Measurements from ENCODE around the gene NELFB. TPM values are rescaled to one million over a fixed set of nuclear protein-coding genes. Genes with fewer than 3 reads are reported as not detected.
"Not testable (repeated sequence)": the region's sequence is repeated elsewhere in the genome, so short reads cannot be mapped to it uniquely, and the experiment has no call there.

The NELFB gene
- total RNA-seq, 1 donor, result 47.1 TPM

DNA sequence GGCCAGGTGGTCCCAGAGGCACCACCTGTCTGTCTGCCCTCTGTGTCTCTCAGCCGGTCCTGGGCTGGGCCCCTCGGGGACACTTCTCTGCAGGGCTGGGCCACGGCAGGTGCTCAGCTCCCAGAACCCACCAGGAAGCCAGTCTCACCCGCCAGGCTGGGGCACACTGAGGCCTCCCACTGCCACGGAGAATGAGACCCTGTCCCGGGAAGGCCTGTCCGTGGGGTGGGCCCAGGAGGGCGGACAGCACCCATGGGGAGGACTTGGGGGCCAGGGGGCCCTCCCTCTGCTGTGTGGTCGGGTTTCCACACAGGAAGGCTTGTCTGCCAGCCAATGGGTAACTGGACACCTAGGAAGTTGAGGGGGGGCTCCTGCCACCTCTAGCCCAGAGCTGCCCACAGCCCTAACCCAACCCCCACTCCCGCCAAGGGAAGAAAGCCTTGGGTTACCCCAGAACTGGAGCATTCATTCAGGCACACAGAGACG is 18.1 kb upstream of the NELFB start:
- no peak for TF ChIP-seq CTCF (IDR thresholded peaks at IDR 0.05; ENCODE audit: insufficient read depth, low read depth, low read length)
- no peak for DNase-seq (ENCODE audit: low read depth)
- no peak overlapping the region for H3K4me3 ChIP-seq (ENCODE audit: low read depth, low read length)

DNA sequence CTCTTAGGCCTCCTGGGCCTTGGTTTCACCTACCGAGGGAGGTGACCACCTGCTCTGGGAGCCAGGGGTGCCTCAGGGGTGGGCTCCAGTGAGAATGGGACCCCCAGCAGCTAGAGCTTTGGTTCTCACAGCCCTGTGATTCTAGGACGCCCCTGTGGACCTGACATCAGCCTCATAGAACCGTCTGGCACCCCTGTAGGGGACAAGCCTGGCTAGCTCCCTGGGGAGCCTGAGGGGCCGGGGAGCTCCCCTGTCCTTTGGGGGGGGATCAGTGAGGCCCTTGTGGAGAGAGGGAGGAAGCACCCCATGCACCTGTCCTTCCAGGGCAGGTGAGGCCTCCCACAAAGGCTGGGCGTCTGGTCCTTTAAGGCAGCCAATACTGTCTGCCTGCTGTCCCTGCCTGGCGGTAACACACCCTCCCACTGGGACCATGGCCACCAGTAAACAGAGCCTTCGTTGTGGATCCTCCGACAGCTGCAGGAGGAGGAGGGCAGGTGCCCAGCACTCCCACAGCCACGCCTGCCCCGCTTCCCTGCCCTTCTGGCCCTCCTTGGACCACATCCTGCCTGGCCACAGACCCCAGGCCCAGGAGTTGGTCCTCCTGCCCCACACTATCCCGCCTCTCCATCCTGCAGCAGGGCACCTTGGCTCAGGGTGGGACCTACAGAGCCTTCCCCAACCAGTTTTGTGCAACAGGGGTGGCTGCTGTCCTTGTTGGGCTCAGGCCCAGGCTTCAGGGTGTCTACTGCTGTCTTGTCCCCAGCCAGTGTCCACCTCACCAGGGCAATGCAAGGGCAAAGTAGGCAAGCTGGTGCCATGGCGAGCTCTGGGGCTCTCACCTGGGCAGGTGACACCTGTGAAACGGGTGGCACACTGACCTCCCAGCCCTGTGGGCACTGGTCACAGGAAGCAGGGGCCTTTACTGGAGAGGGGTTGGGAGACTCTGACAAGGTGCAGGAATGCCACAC is 17.1 kb upstream of the NELFB start:
- DNase-seq (ENCODE audit: low read depth), result no peak
- no peak for TF ChIP-seq CTCF (IDR thresholded peaks at IDR 0.05; ENCODE audit: insufficient read depth, low read depth, low read length)
- H3K4me3 ChIP-seq (ENCODE audit: low read depth, low read length), result no peak overlapping the region

GRCh38 chr9:137239541-137240200 is 15.5 kb upstream of the NELFB start:
- not testable (repeated sequence) for DNase-seq (ENCODE audit: low read depth)
- H3K4me3 ChIP-seq (ENCODE audit: low read depth, low read length), result peak overlapping the region; percentile 65

GRCh38 chr9:137240318-137240840 is 14.7 kb upstream of the NELFB start:
- H3K4me3 ChIP-seq (ENCODE audit: low read depth, low read length), result peak overlapping the region; percentile 65
- DNase-seq (ENCODE audit: low read depth), result peak; percentile 75
- no peak for TF ChIP-seq CTCF (IDR thresholded peaks at IDR 0.05; ENCODE audit: insufficient read depth, low read depth, low read length)

DNA sequence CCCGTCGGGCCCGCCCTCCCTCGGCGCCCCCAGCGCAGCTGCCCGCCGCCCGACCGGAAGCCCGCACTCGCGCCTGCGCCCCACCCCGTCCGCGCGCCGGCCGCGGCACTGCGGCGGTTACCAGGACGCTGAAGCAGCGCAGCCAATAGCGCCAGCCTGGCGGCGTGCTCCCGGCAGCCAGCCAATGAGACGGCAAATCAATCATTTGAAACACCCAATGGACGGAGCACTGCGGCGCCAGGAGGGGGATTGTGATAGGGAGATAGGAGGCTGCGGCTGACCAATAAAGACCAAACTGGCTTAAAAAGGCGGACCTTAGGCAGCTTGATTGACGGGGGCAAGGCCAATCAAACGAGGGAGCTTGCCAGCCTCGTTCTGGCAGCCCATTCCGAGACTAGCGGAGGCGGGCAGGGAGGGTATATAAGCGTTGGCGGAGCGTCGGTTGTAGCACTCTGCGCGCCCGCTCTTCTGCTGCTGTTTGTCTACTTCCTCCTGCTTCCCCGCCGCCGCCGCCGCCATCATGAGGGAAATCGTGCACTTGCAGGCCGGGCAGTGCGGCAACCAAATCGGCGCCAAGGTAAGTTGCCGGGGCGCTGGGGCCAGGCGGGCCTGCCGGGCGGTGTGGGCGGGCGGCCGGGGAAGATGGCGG is 14.2 kb upstream of the NELFB start, which contains the start of gene TUBB4B:
TUBB4B (plus strand) TSS at position 447 of the 649 bp plus-strand sequence; CDS start at position 521, 74 bp downstream.
- DNase-seq (ENCODE audit: low read depth), result peak; percentile 100
- H3K4me3 ChIP-seq (ENCODE audit: low read depth, low read length), result peak within 1 kb of the TSS; percentile 85
- no peak for TF ChIP-seq CTCF (IDR thresholded peaks at IDR 0.05; ENCODE audit: insufficient read depth, low read depth, low read length)

DNA sequence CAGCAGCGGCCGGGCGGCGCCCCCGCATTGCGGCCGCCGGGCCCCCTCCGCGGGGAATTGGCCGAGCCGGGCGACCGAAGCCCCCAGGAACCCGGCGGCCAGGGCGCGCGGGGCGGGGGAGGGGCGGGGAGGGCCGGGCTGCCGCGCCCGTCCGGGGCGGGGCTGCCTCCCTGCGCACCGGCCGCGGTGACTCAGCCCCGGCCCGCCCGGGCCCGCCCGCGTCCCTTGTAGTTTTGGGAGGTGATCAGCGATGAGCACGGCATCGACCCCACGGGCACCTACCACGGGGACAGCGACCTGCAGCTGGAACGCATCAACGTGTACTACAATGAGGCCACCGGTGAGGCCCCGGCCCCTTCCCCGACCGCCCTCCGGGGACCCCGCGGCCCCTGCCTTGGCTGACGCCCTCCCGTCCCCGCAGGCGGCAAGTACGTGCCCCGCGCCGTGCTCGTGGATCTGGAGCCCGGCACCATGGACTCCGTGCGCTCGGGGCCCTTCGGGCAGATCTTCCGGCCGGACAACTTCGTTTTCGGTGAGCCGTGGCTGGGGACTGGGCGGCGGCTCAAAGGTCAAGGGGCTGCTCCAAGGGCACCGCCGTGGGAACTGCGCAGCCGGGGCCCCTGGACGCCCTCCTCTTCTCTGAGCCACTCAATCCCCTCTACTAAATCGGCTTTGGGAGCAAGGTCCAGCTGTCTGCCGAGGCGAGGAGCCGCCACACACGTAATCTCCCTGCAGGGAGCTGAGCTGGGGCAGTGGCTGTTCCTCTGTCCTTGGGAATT is 13.4 kb upstream of the NELFB start:
- H3K4me3 ChIP-seq (ENCODE audit: low read depth, low read length), result peak overlapping the region; percentile 85
- TF ChIP-seq CTCF (IDR thresholded peaks at IDR 0.05; ENCODE audit: insufficient read depth, low read depth, low read length), result no peak
- peak; percentile 42 for DNase-seq (ENCODE audit: low read depth)
